Brain microvascular endothelial cell (primary cell): ENCODE data around the gene PAM.

ENCODE experiments used
- DNase-seq: peaks from one replicate; pipeline ENCODE4 v3.0.0-alpha.2; 2020
- H3K27ac ChIP-seq: fragments of 250-450 bp; sonication (Bioruptor Pico); 2 replicates; pipeline ENCODE4 v1.5.1; 2020; ENCODE audit warnings: mild to moderate bottlenecking, moderate library complexity
- H3K27me3 ChIP-seq: fragments of 250-450 bp; sonication (Bioruptor Pico); replicated peaks from 2 replicates; pipeline ENCODE4 v1.5.1; 2020; ENCODE audit warnings: mild to moderate bottlenecking
- H3K36me3 ChIP-seq: fragments of 250-450 bp; sonication (Bioruptor Pico); replicated peaks from 2 replicates; pipeline ENCODE4 v1.5.1; 2020; ENCODE audit warnings: mild to moderate bottlenecking
- H3K4me3 ChIP-seq: 2 replicates; pipeline ENCODE4 v1.5.1; 2011; ENCODE audit warnings: low read depth, mild to moderate bottlenecking, control low read depth, low read length, moderate library complexity
- CTCF ChIP-seq: IDR thresholded peaks from 2 replicates; pipeline ENCODE4 v1.5.1; 2011; ENCODE audit warnings: low read depth, mild to moderate bottlenecking, moderate library complexity, low read length, control low read depth, inconsistent platforms; ENCODE audit errors: missing control alignments
- in situ Hi-C: cut with HindIII; loops from 2 replicates; pipeline ENCODE4 v1.10.0; 2017; ENCODE audit warnings: low sequenced_read_pairs, low pct_ligation_motif_present

The PAM gene

GRCh38 chr5:102969641-102970040 lies 214.5 kb downstream of the PAM start:
- H3K27me3 ChIP-seq, result no peaks in the 10 kb centered on the region
- no peaks in the 10 kb centered on the region for H3K36me3 ChIP-seq
- H3K27ac ChIP-seq, result no peak overlapping the region
- no peak for DNase-seq
- in situ Hi-C loops, result no loop called here
- no peak for TF ChIP-seq CTCF
- no peak overlapping the region for H3K4me3 ChIP-seq

- DNase-seq, result no peak
- in situ Hi-C loops, result no loop called here
These were observed 216.7 kb downstream of the PAM start for GRCh38 chr5:102971676-102972293.

GRCh38 chr5:102974177-102974576 lies 219.1 kb downstream of the PAM start:
- Histone ChIP-seq H3K27me3 (no peaks in the 10 kb centered on the region), H3K27ac (no peak overlapping the region), H3K4me3 (no peak overlapping the region), H3K36me3 (no peaks in the 10 kb centered on the region)
- DNase-seq, result no peak
- no peak for TF ChIP-seq CTCF
- in situ Hi-C loops, result no loop called here

More at GRCh38 chr5:102971676-102972293, 216.7 kb downstream of the PAM start:
- no peak overlapping the region for H3K4me3 ChIP-seq
- peak; percentile 58 for TF ChIP-seq CTCF
- H3K36me3 ChIP-seq, result no peaks in the 10 kb centered on the region
- no peaks in the 10 kb centered on the region for H3K27me3 ChIP-seq
- no peak overlapping the region for H3K27ac ChIP-seq

GRCh38 chr5:102975045-102975444 lies 219.9 kb downstream of the PAM start:
- Histone ChIP-seq H3K4me3 (no peak overlapping the region), H3K27me3 (no peaks in the 10 kb centered on the region), H3K36me3 (no peaks in the 10 kb centered on the region), H3K27ac (peak overlapping the region; percentile 27)
- in situ Hi-C loops, result no loop called here
- no peak for DNase-seq
- TF ChIP-seq CTCF, result no peak

GRCh38 chr5:102975457-102976182 lies 220.5 kb downstream of the PAM start:
- Histone ChIP-seq H3K27me3 (no peaks in the 10 kb centered on the region), H3K36me3 (no peaks in the 10 kb centered on the region), H3K4me3 (no peak overlapping the region), H3K27ac (peak overlapping the region; percentile 27)
- in situ Hi-C loops, result no loop called here
- peak; percentile 37 for DNase-seq
- no peak for TF ChIP-seq CTCF
